HepG2 (cell line): ENCODE measurements around the gene GSPT1. TPM values are rescaled to one million over a fixed set of nuclear protein-coding genes. Genes with fewer than 3 reads are reported as not detected.

Source experiments
- CBFB ChIP-seq: sonication (generic); formaldehyde crosslinking; IDR thresholded peaks from 2 replicates; pipeline ENCODE4 v1.4.0; 2020; ENCODE audit warnings: missing genetic modification reagents
- KLF6 ChIP-seq: IDR thresholded peaks from 2 replicates; pipeline ENCODE4 v1.8.0; 2016; ENCODE audit warnings: missing biosample characterization, missing genetic modification reagents
- MAFK ChIP-seq, 2 experiments: IDR thresholded peaks in 1 of 2; conservative IDR thresholded peaks in 1 of 2; 2 replicates each; pipeline ENCODE4 v1.6.1; 2011; ENCODE audit warnings: improper control_type of control experiment in 2 of 2, low read length in 2 of 2
- MED13 ChIP-seq: sonication (generic); formaldehyde crosslinking; IDR thresholded peaks from 2 replicates; pipeline ENCODE4 v1.5.0; 2020; ENCODE audit warnings: missing genetic modification reagents
- SYNCRIP ChIP-seq: fragments of 200-400 bp; formaldehyde crosslinking; IDR thresholded peaks from 2 replicates; pipeline ENCODE4 v1.6.1; 2018; ENCODE audit warnings: mild to moderate bottlenecking, low read depth, low read length; ENCODE audit not compliant: insufficient read depth
- ZNF510 ChIP-seq: sonication (generic); formaldehyde crosslinking; IDR thresholded peaks from 2 replicates; pipeline ENCODE4 v1.4.0; 2020; ENCODE audit warnings: low read depth, mild to moderate bottlenecking, missing genetic modification reagents
- polyA plus RNA-seq, 8 experiments: library from polyadenylated mRNA; depleted of rRNA in 3 of 8; stranded (reverse) in 7 of 8; unstranded in 1 of 8; fragments of >200 nt; fragmentation: Illumina TruSeq in 4 of 8; extraction: Trizol in 4 of 8; gene quantifications; 2 replicates each; pipeline versions ENCODE4 v1.2.1 to v1.2.3, GENCODE V29; 2011 to 2016; ENCODE audit warnings: low read depth in 4 of 8, missing spikeins in 1 of 8, mixed read lengths in 1 of 8; ENCODE audit not compliant: insufficient read depth in 1 of 8
- total RNA-seq, 5 experiments: library from RNA; depleted of rRNA; stranded (reverse); fragments of >200 nt; fragmentation: Illumina TruSeq; extraction: Trizol; gene quantifications; 2 replicates each; pipeline ENCODE4 v1.2.3, GENCODE V29; 2016; ENCODE audit warnings: low read depth in 1 of 5
- TF ChIP-seq, protein P1 (sequence below): sonication (generic); formaldehyde crosslinking; IDR thresholded peaks from 2 replicates; pipeline ENCODE4 v1.4.0; 2020; ENCODE audit warnings: missing genetic modification reagents, mild to moderate bottlenecking, borderline replicate concordance
- TF ChIP-seq, protein P2 (sequence below): sonication (generic); formaldehyde crosslinking; IDR thresholded peaks from one replicate; pipeline ENCODE4 v1.5.1; 2020; ENCODE audit warnings: mild to moderate bottlenecking, missing genetic modification reagents; ENCODE audit errors: not compliant biosample characterization
- TF ChIP-seq, protein P3 (sequence below): sonication (generic); formaldehyde crosslinking; IDR thresholded peaks from 2 replicates; pipeline ENCODE4 v1.4.0; 2020; ENCODE audit warnings: missing genetic modification reagents, borderline replicate concordance

The GSPT1 gene
- total and polyA plus RNA-seq, 2 of the 13 experiments (the other 11 are each of a cell fraction or from before 2014, with no cell fraction given), result 120 to 316 TPM

DNA sequence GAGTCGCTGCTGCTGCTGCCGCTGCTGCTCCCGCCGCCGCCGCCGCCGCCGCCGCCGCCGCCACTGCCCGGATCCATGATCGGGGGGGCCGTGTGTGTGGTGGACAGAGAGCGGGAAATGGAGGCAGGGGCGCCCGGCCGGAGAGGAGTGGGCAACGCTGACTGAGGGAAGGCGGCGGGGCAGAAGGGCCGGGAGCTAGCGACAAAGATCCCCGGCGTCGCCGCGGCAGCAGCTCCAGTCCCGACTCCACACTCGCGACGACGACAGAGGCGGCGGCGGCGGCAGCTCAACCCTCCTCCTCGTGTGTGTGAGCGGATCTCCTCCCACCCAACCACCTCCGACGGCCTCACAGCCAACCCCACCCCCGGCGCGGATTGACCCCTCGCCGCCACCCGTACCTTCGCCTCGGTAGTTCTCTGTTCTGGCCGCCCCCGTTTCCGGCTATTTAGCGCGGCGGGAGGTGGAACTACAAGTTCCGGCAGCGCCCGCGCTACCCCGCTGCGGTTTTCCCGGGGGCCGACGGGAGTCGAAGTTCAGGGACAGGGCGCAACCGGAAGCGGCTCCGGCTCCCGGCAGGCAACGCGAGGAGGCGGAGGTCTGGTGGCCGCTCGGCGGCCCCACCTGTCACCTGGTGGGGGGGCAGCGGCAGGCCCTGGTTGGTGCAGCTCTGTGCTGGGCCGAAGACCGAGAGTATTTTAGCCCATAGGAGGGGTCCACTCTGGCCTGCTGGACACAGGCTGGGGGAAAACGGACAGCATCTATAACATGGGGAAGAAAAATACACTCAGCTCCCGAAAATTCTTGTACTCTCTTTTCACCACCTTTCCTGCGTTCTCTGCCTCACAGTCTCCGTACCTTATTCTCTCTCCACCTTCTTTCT, at the start of gene GSPT1 (continued):
- TF ChIP-seq, protein P1, sequence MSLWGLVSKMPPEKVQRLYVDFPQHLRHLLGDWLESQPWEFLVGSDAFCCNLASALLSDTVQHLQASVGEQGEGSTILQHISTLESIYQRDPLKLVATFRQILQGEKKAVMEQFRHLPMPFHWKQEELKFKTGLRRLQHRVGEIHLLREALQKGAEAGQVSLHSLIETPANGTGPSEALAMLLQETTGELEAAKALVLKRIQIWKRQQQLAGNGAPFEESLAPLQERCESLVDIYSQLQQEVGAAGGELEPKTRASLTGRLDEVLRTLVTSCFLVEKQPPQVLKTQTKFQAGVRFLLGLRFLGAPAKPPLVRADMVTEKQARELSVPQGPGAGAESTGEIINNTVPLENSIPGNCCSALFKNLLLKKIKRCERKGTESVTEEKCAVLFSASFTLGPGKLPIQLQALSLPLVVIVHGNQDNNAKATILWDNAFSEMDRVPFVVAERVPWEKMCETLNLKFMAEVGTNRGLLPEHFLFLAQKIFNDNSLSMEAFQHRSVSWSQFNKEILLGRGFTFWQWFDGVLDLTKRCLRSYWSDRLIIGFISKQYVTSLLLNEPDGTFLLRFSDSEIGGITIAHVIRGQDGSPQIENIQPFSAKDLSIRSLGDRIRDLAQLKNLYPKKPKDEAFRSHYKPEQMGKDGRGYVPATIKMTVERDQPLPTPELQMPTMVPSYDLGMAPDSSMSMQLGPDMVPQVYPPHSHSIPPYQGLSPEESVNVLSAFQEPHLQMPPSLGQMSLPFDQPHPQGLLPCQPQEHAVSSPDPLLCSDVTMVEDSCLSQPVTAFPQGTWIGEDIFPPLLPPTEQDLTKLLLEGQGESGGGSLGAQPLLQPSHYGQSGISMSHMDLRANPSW, result peak; percentile 90
- TF ChIP-seq, protein P2, sequence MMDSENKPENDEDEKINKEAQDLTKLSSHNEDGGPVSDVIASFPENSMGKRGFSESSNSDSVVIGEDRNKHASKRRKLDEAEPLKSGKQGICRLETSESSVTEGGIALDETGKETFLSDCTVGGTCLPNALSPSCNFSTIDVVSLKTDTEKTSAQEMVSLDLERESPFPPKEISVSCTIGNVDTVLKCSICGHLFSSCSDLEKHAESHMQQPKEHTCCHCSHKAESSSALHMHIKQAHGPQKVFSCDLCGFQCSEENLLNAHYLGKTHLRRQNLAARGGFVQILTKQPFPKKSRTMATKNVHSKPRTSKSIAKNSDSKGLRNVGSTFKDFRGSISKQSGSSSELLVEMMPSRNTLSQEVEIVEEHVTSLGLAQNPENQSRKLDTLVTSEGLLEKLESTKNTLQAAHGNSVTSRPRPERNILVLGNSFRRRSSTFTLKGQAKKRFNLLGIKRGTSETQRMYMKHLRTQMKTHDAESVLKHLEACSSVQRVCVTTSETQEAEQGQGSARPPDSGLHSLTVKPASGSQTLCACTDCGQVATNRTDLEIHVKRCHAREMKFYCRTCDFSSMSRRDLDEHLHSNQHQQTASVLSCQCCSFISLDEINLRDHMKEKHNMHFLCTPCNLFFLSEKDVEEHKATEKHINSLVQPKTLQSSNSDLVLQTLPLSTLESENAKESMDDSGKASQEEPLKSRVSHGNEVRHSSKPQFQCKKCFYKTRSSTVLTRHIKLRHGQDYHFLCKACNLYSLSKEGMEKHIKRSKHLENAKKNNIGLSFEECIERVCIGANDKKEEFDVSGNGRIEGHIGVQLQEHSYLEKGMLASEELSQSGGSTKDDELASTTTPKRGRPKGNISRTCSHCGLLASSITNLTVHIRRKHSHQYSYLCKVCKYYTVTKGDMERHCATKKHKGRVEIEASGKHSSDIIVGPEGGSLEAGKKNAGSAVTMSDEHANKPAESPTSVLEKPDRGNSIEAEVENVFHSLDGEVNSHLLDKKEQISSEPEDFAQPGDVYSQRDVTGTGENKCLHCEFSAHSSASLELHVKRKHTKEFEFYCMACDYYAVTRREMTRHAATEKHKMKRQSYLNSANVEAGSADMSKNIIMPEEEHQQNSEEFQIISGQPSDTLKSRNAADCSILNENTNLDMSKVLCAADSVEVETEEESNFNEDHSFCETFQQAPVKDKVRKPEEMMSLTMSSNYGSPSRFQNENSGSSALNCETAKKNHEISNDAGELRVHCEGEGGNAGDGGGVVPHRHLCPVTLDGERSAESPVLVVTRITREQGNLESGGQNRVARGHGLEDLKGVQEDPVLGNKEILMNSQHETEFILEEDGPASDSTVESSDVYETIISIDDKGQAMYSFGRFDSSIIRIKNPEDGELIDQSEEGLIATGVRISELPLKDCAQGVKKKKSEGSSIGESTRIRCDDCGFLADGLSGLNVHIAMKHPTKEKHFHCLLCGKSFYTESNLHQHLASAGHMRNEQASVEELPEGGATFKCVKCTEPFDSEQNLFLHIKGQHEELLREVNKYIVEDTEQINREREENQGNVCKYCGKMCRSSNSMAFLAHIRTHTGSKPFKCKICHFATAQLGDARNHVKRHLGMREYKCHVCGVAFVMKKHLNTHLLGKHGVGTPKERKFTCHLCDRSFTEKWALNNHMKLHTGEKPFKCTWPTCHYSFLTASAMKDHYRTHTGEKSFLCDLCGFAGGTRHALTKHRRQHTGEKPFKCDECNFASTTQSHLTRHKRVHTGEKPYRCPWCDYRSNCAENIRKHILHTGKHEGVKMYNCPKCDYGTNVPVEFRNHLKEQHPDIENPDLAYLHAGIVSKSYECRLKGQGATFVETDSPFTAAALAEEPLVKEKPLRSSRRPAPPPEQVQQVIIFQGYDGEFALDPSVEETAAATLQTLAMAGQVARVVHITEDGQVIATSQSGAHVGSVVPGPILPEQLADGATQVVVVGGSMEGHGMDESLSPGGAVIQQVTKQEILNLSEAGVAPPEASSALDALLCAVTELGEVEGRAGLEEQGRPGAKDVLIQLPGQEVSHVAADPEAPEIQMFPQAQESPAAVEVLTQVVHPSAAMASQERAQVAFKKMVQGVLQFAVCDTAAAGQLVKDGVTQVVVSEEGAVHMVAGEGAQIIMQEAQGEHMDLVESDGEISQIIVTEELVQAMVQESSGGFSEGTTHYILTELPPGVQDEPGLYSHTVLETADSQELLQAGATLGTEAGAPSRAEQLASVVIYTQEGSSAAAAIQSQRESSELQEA, result peak; percentile 81
- TF ChIP-seq MED13 (CRISPR knock-in tag) (peak; percentile 95), MAFK (conservative IDR thresholded peaks at IDR 0.05 in 1 of 2, IDR thresholded peaks at IDR 0.05 in 1 of 2; ENCODE audit: low read length in 2 of 2) (no peak), SYNCRIP (no peak), ZNF510 (CRISPR knock-in tag) (peak; percentile 86; the same call in 1 of the 2 replicates), CBFB (peak; percentile 100), KLF6 (CRISPR knock-in tag) (peak; percentile 96; the same call in 1 of the 2 replicates)
- TF ChIP-seq, protein P3, sequence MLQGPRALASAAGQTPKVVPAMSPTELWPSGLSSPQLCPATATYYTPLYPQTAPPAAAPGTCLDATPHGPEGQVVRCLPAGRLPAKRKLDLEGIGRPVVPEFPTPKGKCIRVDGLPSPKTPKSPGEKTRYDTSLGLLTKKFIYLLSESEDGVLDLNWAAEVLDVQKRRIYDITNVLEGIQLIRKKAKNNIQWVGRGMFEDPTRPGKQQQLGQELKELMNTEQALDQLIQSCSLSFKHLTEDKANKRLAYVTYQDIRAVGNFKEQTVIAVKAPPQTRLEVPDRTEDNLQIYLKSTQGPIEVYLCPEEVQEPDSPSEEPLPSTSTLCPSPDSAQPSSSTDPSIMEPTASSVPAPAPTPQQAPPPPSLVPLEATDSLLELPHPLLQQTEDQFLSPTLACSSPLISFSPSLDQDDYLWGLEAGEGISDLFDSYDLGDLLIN, result peak; percentile 98; the same call in 1 of the 2 replicates
